Pancreas (tissue), 10 donors: ENCODE data around the gene SPTBN4. TPM values are rescaled to one million over a fixed set of nuclear protein-coding genes. Genes with fewer than 3 reads are reported as not detected.
A peak's percentile ranks its signal among the peaks of the same experiment; 100 is the strongest.

Experiments used
- ATAC-seq, 4 donors: fragments of 200-7000 bp; cut with Tn5 transposase; one replicate each; pipeline versions ENCODE4 v1.8.0 to v1.9.1; 2020; ENCODE audit warnings: mild to moderate bottlenecking in 4 of 4, moderate library complexity in 4 of 4
- DNase-seq, 6 donors: peaks; one replicate each; pipeline ENCODE4 v3.0.0-alpha.2; 2020
- FAIRE-seq: peaks from 2 replicates; lab custom pipeline; 2012; peaks lifted over from hg19 to GRCh38; lab: Jason Lieb, UNC
- H3K27ac ChIP-seq, 4 donors: fragments of 200-600 bp; sonication (generic); 1 replicate in 3 of 4; 2 replicates in 1 of 4; pipeline versions ENCODE4 v1.5.0 to v1.8.0; 2020
- H3K27me3 ChIP-seq, 4 donors: fragments of 200-600 bp; one replicate each; pipeline ENCODE4 v1.8.0; 2021
- H3K36me3 ChIP-seq, 3 donors: fragments of 200-600 bp; sonication (generic) in 1 of 3; one replicate each; pipeline versions ENCODE4 v1.5.0 to v1.8.0; 2020 to 2021
- H3K4me1 ChIP-seq, 3 donors: fragments of 200-600 bp; one replicate each; pipeline ENCODE4 v1.8.0; 2021
- H3K4me3 ChIP-seq, 4 donors: fragments of 200-600 bp; sonication (generic) in 2 of 4; one replicate each; pipeline versions ENCODE4 v1.5.0 to v1.8.0; 2020 to 2021
- H3K9me3 ChIP-seq, 4 donors: fragments of 200-600 bp; one replicate each; pipeline ENCODE4 v1.8.0; 2021
- WGBS, 2 donors: extraction: QIAGEN DNeasy Blood & Tissue Kit; methylation state at CpG; one replicate each; pipeline ENCODE4 v1.1.7; 2013; 5-methylcytosine and 5-hydroxymethylcytosine counted together
- intact Hi-C, 3 donors: fragments of 100-400 bp; cut with DNase I; formaldehyde crosslinking; loops; one replicate each; pipeline versions ENCODE4 v1.11.1 to v1.14.2; 2022
- polyA plus RNA-seq, 2 donors: library from polyadenylated mRNA; stranded (reverse); fragments of 200-250 nt; gene quantifications; one replicate each; pipeline ENCODE4 v1.2.3, GENCODE V29; 2013
- total RNA-seq, 6 donors: library from RNA; stranded (reverse); fragmentation: NEBNext Ultra II Directional in 4 of 6; extraction: Animal tissue kit (Norgen Biotek cat#: 25700) in 4 of 6; gene quantifications; one replicate each; pipeline versions ENCODE4 v1.2.1 to v1.2.4, GENCODE V29; 2021 to 2023
- TF ChIP-seq, protein P1 (sequence below), 4 donors: fragments of 200-600 bp; sonication (generic) in 3 of 4; IDR thresholded peaks; one replicate each; pipeline versions ENCODE4 v1.5.0 to v1.8.0; 2021; ENCODE audit warnings: antibody characterized with exemption in 4 of 4
- donor health status: healthy with polysubstance abuse.
- donor health status: DM: no; HTN: no; CAD: no; lungs with moderate emphysema.
- donor health status: DM: no; HTN: no; CAD: no.
- donor health status: control.
- donor health status: control.
- donor health status: Bipolar disorder and iron deficiency.
- donor health status: DM: yes; HTN: yes; CAD: no.
- donor health status: DM: no; HTN: no; CAD: no.
- donor health status: DM: no; HTN: no; CAD: no.
- donor health status: DM: yes; HTN: yes; CAD: no.

Gene SPTBN4
- total and polyA plus RNA-seq, 8 donors = 1.0 to 23.9 (median 1.7) TPM

DNA sequence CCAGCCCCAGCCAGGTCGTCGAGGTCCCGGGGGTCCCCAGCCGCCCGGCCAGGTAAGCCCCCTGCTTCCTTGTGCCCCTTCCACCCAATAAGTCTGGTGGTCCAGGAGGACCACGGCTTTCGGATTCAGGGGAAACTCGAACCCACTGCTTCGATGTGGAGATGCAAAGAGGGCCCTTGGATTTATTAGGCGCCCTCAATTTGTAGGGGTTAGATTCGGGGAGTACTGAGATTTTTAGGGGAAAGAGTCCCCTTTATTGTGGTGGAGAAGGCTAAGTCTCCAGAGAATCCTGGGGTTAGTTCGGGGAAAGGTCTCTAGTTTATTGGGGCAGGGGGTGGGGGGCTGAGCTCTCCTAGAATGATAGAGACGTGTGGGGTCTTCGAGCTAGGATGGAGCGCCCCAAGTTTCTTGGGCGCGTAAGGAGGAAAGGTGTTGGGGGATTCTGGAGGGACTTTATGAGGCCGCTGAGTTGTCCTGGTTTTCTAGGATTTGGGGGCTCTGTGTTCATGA is 130.6 kb downstream of the SPTBN4 start:
- peak overlapping the region in 2 of 4 donors; percentile 21 to 37 for H3K4me3 ChIP-seq
- no peak for DNase-seq
- H3K27me3 ChIP-seq = peaks cover 0 to 20% (median 0%) of the 10 kb centered on the region in 4 donors
- H3K27ac ChIP-seq = no peak overlapping the region
- FAIRE-seq = no peak
- H3K4me1 ChIP-seq = peaks cover 0 to 6% (median 4%) of the 10 kb centered on the region in 3 donors
- WGBS, 2 donors = 8 to 12% methylated on average over 17 to 18 of the region's 18 CpGs
- no peaks in the 10 kb centered on the region for H3K9me3 ChIP-seq
- no peaks in the 10 kb centered on the region for H3K36me3 ChIP-seq
- ATAC-seq = no peak
- intact Hi-C loops = no loop called here
- TF ChIP-seq, protein P1, sequence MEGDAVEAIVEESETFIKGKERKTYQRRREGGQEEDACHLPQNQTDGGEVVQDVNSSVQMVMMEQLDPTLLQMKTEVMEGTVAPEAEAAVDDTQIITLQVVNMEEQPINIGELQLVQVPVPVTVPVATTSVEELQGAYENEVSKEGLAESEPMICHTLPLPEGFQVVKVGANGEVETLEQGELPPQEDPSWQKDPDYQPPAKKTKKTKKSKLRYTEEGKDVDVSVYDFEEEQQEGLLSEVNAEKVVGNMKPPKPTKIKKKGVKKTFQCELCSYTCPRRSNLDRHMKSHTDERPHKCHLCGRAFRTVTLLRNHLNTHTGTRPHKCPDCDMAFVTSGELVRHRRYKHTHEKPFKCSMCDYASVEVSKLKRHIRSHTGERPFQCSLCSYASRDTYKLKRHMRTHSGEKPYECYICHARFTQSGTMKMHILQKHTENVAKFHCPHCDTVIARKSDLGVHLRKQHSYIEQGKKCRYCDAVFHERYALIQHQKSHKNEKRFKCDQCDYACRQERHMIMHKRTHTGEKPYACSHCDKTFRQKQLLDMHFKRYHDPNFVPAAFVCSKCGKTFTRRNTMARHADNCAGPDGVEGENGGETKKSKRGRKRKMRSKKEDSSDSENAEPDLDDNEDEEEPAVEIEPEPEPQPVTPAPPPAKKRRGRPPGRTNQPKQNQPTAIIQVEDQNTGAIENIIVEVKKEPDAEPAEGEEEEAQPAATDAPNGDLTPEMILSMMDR (IDR thresholded peaks at IDR 0.05) = no peak

DNA sequence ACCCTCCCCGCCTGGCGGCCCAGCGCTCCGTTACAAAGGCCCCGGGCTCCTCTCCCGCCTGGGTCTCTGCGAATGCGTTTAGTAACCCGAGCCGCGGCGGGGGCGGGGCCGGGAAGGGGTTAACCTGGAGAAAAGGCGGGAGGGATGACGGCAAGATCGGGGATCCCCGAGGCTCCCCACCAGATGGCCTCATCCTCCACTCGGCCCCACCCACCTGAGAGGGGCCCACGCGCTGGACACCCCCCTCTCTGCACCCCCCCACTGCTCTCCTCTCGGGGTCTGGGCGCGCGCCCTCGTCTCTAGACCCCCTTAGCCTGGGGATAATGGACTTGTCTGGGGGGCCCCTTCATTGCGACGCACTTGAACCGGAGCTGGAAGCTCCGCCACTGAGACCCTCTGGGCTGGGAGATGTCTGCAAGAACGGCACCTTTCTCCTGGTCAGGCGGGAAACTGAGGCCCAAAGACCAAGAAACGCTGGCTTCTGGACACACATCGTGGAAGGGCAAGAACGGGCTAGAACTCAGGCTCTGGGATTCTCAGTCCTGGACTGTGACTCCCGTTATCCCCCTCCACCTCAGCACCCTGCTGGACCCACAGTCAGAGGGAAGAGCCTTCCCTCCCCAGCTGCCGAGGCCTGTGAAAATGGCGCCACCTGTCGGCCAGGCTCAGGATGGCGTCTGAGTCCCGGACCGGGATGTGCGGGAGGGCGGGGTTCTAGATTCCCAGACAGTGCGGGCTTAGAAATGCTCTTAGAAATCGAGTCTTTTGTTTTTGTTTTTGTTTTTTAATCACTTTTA is 131.5 kb downstream of the SPTBN4 start:
- 1 to 2% methylated on average over 35 to 46 of the region's 46 CpGs for WGBS, 2 donors
- intact Hi-C loops = no loop called here
- H3K4me3 ChIP-seq = no peak overlapping the region
- ATAC-seq = peak; percentile 67 to 86 (median 79)
- no peaks in the 10 kb centered on the region for H3K9me3 ChIP-seq
- FAIRE-seq = peak; percentile 82
- no peak overlapping the region for H3K27ac ChIP-seq
- H3K36me3 ChIP-seq = no peaks in the 10 kb centered on the region
- TF ChIP-seq, protein P1 (IDR thresholded peaks at IDR 0.05) = peak; percentile 95 to 99 (median 96)
- peaks cover 0 to 11% (median 4%) of the 10 kb centered on the region in 3 donors for H3K4me1 ChIP-seq
- peaks cover 0 to 20% (median 0%) of the 10 kb centered on the region in 4 donors for H3K27me3 ChIP-seq
- DNase-seq = peak; percentile 75 to 97 (median 90)

DNA sequence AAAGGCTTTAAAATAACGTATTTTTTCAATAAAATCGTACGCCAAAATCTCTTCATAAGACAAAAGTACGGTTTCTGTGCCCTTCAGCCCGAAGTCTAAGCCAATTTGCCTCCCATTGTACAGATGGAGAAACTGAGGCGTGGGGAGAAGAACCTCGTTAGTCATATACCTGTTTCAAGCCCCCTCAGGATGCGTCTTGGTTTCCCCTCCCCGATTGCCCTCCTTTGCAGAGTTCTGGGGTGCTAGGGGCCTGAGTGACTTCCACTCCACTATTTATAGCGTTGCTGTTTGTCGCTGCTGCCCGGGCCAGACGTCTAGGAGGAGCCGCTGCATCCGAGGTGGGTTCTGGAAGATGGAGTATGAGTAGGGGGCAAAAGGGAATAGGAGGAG is 132.1 kb downstream of the SPTBN4 start:
- Histone ChIP-seq H3K27me3 (peaks cover 0 to 20% (median 0%) of the 10 kb centered on the region in 4 donors), H3K9me3 (no peaks in the 10 kb centered on the region), H3K36me3 (no peaks in the 10 kb centered on the region), H3K27ac (no peak overlapping the region), H3K4me1 (peaks cover 0 to 12% (median 4%) of the 10 kb centered on the region in 3 donors), H3K4me3 (no peak overlapping the region)
- DNase-seq (no peak), FAIRE-seq (no peak), ATAC-seq (no peak)
- intact Hi-C loops = no loop called here
- 10 to 12% methylated on average over 15 of the region's 15 CpGs for WGBS, 2 donors
- TF ChIP-seq, protein P1 (IDR thresholded peaks at IDR 0.05) = no peak

DNA sequence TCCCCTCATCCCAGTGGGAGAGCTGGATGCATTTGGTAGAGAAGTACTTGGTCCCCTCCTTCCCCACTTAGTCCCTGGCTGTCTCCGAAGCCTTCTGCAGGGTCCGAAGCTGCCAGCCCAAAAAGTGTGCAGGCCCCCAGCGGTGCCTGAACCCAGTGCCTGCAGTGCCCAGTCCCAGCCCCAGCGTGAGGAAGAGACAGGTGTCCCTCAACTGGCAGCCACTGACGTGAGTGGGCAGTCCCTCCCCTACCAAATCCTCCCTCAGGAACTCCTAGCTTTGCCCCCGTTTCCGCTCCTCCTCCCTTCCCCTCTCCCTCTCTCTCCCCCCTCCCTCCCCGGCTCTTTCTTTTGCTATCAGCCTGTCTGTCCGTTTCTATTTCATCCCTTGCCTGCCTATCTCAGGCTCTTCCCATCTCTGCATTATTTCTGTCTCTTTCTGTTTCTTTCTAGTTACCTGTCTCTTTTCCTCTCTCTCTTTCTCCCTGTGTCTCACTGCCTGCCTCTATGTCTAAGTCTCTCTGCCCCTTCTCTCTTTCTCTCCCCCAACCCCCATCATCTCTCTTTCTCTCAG is 132.6 kb downstream of the SPTBN4 start:
- DNase-seq (peak in 1 of 6 donors; percentile 55), FAIRE-seq (no peak), ATAC-seq (no peak)
- peaks cover 0 to 20% (median 0%) of the 10 kb centered on the region in 4 donors for H3K27me3 ChIP-seq
- H3K9me3 ChIP-seq = no peaks in the 10 kb centered on the region
- no peak overlapping the region for H3K4me3 ChIP-seq
- WGBS, 2 donors = 4 to 9% methylated on average over 9 of the region's 9 CpGs
- no peaks in the 10 kb centered on the region for H3K36me3 ChIP-seq
- H3K4me1 ChIP-seq = peaks cover 0 to 14% (median 4%) of the 10 kb centered on the region in 3 donors
- intact Hi-C loops = no loop called here
- TF ChIP-seq, protein P1 (IDR thresholded peaks at IDR 0.05) = no peak
- no peak overlapping the region for H3K27ac ChIP-seq
